Endothelial cell of umbilical vein (primary cell): ENCODE data around the gene CNRIP1. TPM values are rescaled to one million over a fixed set of nuclear protein-coding genes. Genes with fewer than 3 reads are reported as not detected.

ENCODE experiments used
- BruUV-seq: library from RNA; stranded (reverse); fragments of 400-500 nt; replicated peaks from 2 replicates; lab custom pipeline; 2021; lab: Mats Ljungman, UMichigan
- CTCF ChIA-PET: fragments of 300-600, 350-600 bp; sonication (Branson Sonifier 250); formaldehyde crosslinking; loops from one replicate; lab custom pipeline; 2021; ENCODE audit warnings: antibody characterized with exemption, inconsistent platforms; lab: Charles Lee
- POLR2A ChIA-PET: fragments of 300-600, 350-600 bp; sonication (Branson Sonifier 250); formaldehyde crosslinking; loops from one replicate; lab custom pipeline; 2021; ENCODE audit warnings: antibody characterized with exemption, inconsistent platforms; lab: Charles Lee
- DNase-seq: peaks from one replicate; pipeline ENCODE4 v3.0.0-alpha.2; 2011; ENCODE audit warnings: low read depth, low spot score
- FAIRE-seq: peaks from 2 replicates; lab custom pipeline; 2011; peaks lifted over from hg19 to GRCh38; lab: Jason Lieb, UNC
- H2AFZ ChIP-seq: 2 replicates; pipeline ENCODE4 v1.6.0; 2012; ENCODE audit warnings: low read depth, low read length, control low read depth, inconsistent platforms
- H3K27ac ChIP-seq: 2 replicates; pipeline ENCODE4 v1.5.1; 2011; ENCODE audit warnings: low read depth, mild to moderate bottlenecking, control low read depth, low read length, moderate library complexity; ENCODE audit not compliant: insufficient read depth
- H3K27me3 ChIP-seq, 2 experiments: 2 replicates each; pipeline versions ENCODE4 v1.6.0 to v1.6.1; 2011; ENCODE audit warnings: low read length in 2 of 2, mixed read lengths in 1 of 2; ENCODE audit not compliant: control insufficient read depth in 2 of 2, insufficient read depth in 2 of 2
- H3K36me3 ChIP-seq, 2 experiments: 2 replicates in 1 of 2; 3 replicates in 1 of 2; pipeline ENCODE4 v1.5.1; 2011; ENCODE audit warnings: low read length in 2 of 2, mild to moderate bottlenecking in 1 of 2, moderate library complexity in 1 of 2; ENCODE audit not compliant: control insufficient read depth in 2 of 2, insufficient read depth in 2 of 2; ENCODE audit errors: extremely low read depth in 1 of 2
- H3K4me1 ChIP-seq: 3 replicates; pipeline ENCODE4 v1.5.1; 2011; ENCODE audit warnings: mild to moderate bottlenecking, low read length; ENCODE audit not compliant: control insufficient read depth, insufficient read depth; ENCODE audit errors: extremely low read depth
- H3K4me2 ChIP-seq: 2 replicates; pipeline ENCODE4 v1.6.1; 2011; ENCODE audit warnings: low read length, control low read depth, mixed read lengths; ENCODE audit not compliant: insufficient read depth
- H3K4me3 ChIP-seq, 3 experiments: fragments of 200-600 bp in 1 of 3; sonication (generic), shearing (Covaris generic) in 1 of 3; replicated peaks in 1 of 3; 2 replicates each; pipeline ENCODE4 v1.5.1; 2011 to 2016; ENCODE audit warnings: control low read depth in 3 of 3, low read length in 3 of 3, mild to moderate bottlenecking in 2 of 3, inconsistent platforms in 1 of 3, low read depth in 1 of 3, moderate library complexity in 1 of 3; ENCODE audit not compliant: insufficient read depth in 1 of 3
- H3K79me2 ChIP-seq: 2 replicates; pipeline ENCODE4 v1.6.0; 2012; ENCODE audit warnings: low read length, inconsistent platforms; ENCODE audit not compliant: control insufficient read depth, insufficient read depth
- H3K9ac ChIP-seq: replicated peaks from 2 replicates; pipeline ENCODE3; 2011; ENCODE audit warnings: low read length, control low read depth; ENCODE audit not compliant: insufficient read depth; ENCODE audit errors: extremely low read depth
- H3K9me1 ChIP-seq: replicated peaks from 3 replicates; pipeline ENCODE4 v1.6.0; 2011; ENCODE audit warnings: mild to moderate bottlenecking, low read length; ENCODE audit not compliant: control insufficient read depth, insufficient read depth; ENCODE audit errors: extremely low read depth
- H3K9me3 ChIP-seq: replicated peaks from 2 replicates; pipeline ENCODE4 v1.5.1; 2012; ENCODE audit warnings: low read length, inconsistent platforms; ENCODE audit not compliant: control insufficient read depth, insufficient read depth
- H4K20me1 ChIP-seq: replicated peaks from 2 replicates; pipeline ENCODE3; 2011; ENCODE audit warnings: mild to moderate bottlenecking, low read length; ENCODE audit not compliant: control insufficient read depth, insufficient read depth; ENCODE audit errors: extremely low read depth
- EZH2 ChIP-seq: IDR thresholded peaks from 2 replicates; pipeline ENCODE4 v1.6.1; 2012; ENCODE audit warnings: borderline replicate concordance, low read depth, mild to moderate bottlenecking, moderate library complexity, low read length, inconsistent platforms; ENCODE audit not compliant: severe bottlenecking
- FOS ChIP-seq: IDR thresholded peaks from 2 replicates; pipeline ENCODE4 v1.6.1; 2011; ENCODE audit warnings: mild to moderate bottlenecking, low read length, moderate library complexity, borderline replicate concordance; ENCODE audit not compliant: insufficient read depth
- GATA2 ChIP-seq: IDR thresholded peaks from 2 replicates; pipeline ENCODE4 v1.7.0; 2011; ENCODE audit warnings: low read depth, mild to moderate bottlenecking, moderate library complexity, mixed read lengths, low read length; ENCODE audit not compliant: insufficient read length, insufficient read depth
- JUN ChIP-seq: IDR thresholded peaks from 2 replicates; pipeline ENCODE4 v1.6.1; 2011; ENCODE audit warnings: borderline replicate concordance, low read depth; ENCODE audit not compliant: insufficient read length, insufficient read depth
- MYC ChIP-seq: IDR thresholded peaks from one replicate; pipeline ENCODE4 v1.6.1; 2011; ENCODE audit warnings: mild to moderate bottlenecking, low read depth, low read length
- POLR2A ChIP-seq: IDR thresholded peaks from 2 replicates; pipeline ENCODE4 v1.6.1; 2012; ENCODE audit warnings: low read depth, mild to moderate bottlenecking, control low read depth, low read length
- POLR2AphosphoS5 ChIP-seq: IDR thresholded peaks from 2 replicates; pipeline ENCODE4 v1.6.1; 2012; ENCODE audit warnings: low read depth, mild to moderate bottlenecking, control low read depth, low read length, moderate library complexity; ENCODE audit not compliant: insufficient read depth
- dilution Hi-C: fragments of 300-500 bp; cut with MboI; formaldehyde crosslinking; loops from one replicate; pipeline ENCODE4 v1.15.0; 2019; ENCODE audit warnings: low sequenced_read_pairs; ENCODE audit not compliant: extremely low pct_ligation_motif_present
- intact Hi-C: fragments of 100-400 bp; cut with micrococcal nuclease; formaldehyde crosslinking; loops from one replicate; pipeline ENCODE4 v1.10.0; 2022
- polyA plus RNA-seq, 4 experiments: library from polyadenylated mRNA; depleted of rRNA in 3 of 4; stranded (reverse) in 3 of 4; unstranded in 1 of 4; fragments of >200 nt; gene quantifications; 2 replicates each; pipeline versions ENCODE4 v1.2.1 to v1.2.3, GENCODE V29; 2011 to 2012; ENCODE audit warnings: missing spikeins in 1 of 4
- total RNA-seq: library from RNA; stranded (reverse); gene quantifications from 2 replicates; pipeline ENCODE4 v1.2.3, GENCODE V29; 2021
- TF ChIP-seq, protein P1 (sequence below), 2 donors: IDR thresholded peaks; 1 replicate in 1 of 2; 2 replicates in 1 of 2; pipeline ENCODE4 v1.5.1; 2011; ENCODE audit warnings: low read length in 2 of 2, mild to moderate bottlenecking in 2 of 2, moderate library complexity in 2 of 2, control low read depth in 1 of 2, inconsistent platforms in 1 of 2, low read depth in 1 of 2; ENCODE audit not compliant: insufficient read depth in 1 of 2; ENCODE audit errors: extremely low read depth in 1 of 2
- TF ChIP-seq, protein P2 (sequence below): IDR thresholded peaks from 2 replicates; pipeline ENCODE4 v1.6.1; 2011; ENCODE audit not compliant: insufficient read depth, insufficient read length

Gene CNRIP1
- total and polyA plus RNA-seq, 2 donors (not counting 3 experiments of a cell fraction or from before 2014, with no cell fraction given), result 74.6 to 98.9 TPM

GRCh38 chr2:68369337-68369734 lies 49.6 kb upstream of the CNRIP1 start:
- H3K79me2 ChIP-seq, result no peaks in the 10 kb centered on the region
- no peaks in the 10 kb centered on the region for H3K9me3 ChIP-seq
- POLR2A ChIA-PET, result no interaction called here
- no TSS peak for BruUV-seq
- no peaks in the 10 kb centered on the region for H3K36me3 ChIP-seq
- H4K20me1 ChIP-seq, result no peaks in the 10 kb centered on the region
- no peak overlapping the region for H3K27ac ChIP-seq
- H3K9me1 ChIP-seq, result no peaks in the 10 kb centered on the region
- H3K4me1 ChIP-seq, result no peaks in the 10 kb centered on the region
- no peak overlapping the region for H3K4me2 ChIP-seq
- dilution Hi-C loops (no loop called here), intact Hi-C loops (no loop called here)
- DNase-seq (no peak), FAIRE-seq (no peak)
- TF ChIP-seq, protein P1, sequence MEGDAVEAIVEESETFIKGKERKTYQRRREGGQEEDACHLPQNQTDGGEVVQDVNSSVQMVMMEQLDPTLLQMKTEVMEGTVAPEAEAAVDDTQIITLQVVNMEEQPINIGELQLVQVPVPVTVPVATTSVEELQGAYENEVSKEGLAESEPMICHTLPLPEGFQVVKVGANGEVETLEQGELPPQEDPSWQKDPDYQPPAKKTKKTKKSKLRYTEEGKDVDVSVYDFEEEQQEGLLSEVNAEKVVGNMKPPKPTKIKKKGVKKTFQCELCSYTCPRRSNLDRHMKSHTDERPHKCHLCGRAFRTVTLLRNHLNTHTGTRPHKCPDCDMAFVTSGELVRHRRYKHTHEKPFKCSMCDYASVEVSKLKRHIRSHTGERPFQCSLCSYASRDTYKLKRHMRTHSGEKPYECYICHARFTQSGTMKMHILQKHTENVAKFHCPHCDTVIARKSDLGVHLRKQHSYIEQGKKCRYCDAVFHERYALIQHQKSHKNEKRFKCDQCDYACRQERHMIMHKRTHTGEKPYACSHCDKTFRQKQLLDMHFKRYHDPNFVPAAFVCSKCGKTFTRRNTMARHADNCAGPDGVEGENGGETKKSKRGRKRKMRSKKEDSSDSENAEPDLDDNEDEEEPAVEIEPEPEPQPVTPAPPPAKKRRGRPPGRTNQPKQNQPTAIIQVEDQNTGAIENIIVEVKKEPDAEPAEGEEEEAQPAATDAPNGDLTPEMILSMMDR (IDR thresholded peaks at IDR 0.05; ENCODE audit: extremely low read depth in 1 of 2, insufficient read depth in 1 of 2, low read depth in 1 of 2, low read length in 2 of 2), result no peak
- TF ChIP-seq, protein P2, sequence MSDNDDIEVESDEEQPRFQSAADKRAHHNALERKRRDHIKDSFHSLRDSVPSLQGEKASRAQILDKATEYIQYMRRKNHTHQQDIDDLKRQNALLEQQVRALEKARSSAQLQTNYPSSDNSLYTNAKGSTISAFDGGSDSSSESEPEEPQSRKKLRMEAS, result no peak
- TF ChIP-seq EZH2 (no peak), GATA2 (no peak), FOS (no peak), JUN (no peak), POLR2A (no peak), POLR2AphosphoS5 (no peak), MYC (no peak)
- no peak overlapping the region for H3K4me3 ChIP-seq
- peaks cover 5 to 13% of the 10 kb centered on the region in 2 experiments for H3K27me3 ChIP-seq
- no peak overlapping the region for H2AFZ ChIP-seq
- no peak overlapping the region for H3K9ac ChIP-seq
- CTCF ChIA-PET, result no interaction called here
